HepG2 (cell line): ENCODE results near the gene TUBA4B. TPM values are rescaled to one million over a fixed set of nuclear protein-coding genes. Genes with fewer than 3 reads are reported as not detected.

Source experiments
- HINFP ChIP-seq: sonication (generic); formaldehyde crosslinking; IDR thresholded peaks from 2 replicates; pipeline ENCODE4 v1.4.0; 2020; ENCODE audit warnings: low read depth, mild to moderate bottlenecking, missing genetic modification reagents
- KAT8 ChIP-seq: IDR thresholded peaks from 2 replicates; pipeline ENCODE4 v1.6.1; 2016; ENCODE audit warnings: missing genetic modification reagents, missing compliant biosample characterization
- MAFK ChIP-seq, 2 experiments: IDR thresholded peaks in 1 of 2; conservative IDR thresholded peaks in 1 of 2; 2 replicates each; pipeline ENCODE4 v1.6.1; 2011; ENCODE audit warnings: improper control_type of control experiment in 2 of 2, low read length in 2 of 2
- NFIC ChIP-seq: IDR thresholded peaks from 2 replicates; pipeline ENCODE4 v1.6.1; 2012; ENCODE audit warnings: mild to moderate bottlenecking, low read length, inconsistent platforms
- NFKBIZ ChIP-seq: IDR thresholded peaks from 2 replicates; pipeline ENCODE4 v1.6.1; 2018; ENCODE audit warnings: missing genetic modification reagents, missing compliant biosample characterization
- PHF21A ChIP-seq: sonication (generic); formaldehyde crosslinking; IDR thresholded peaks from 2 replicates; pipeline ENCODE4 v1.5.0; 2020; ENCODE audit warnings: mild to moderate bottlenecking, missing genetic modification reagents
- RARG ChIP-seq: sonication (generic); formaldehyde crosslinking; IDR thresholded peaks from 2 replicates; pipeline ENCODE4 v1.4.0; 2020; ENCODE audit warnings: low read depth, mild to moderate bottlenecking, missing genetic modification reagents
- REPIN1 ChIP-seq: sonication (generic); formaldehyde crosslinking; IDR thresholded peaks from 2 replicates; pipeline ENCODE4 v1.8.0; 2022; ENCODE audit warnings: missing genetic modification reagents, low read depth, mild to moderate bottlenecking, borderline replicate concordance
- SNAI1 ChIP-seq: sonication (generic); formaldehyde crosslinking; IDR thresholded peaks from 2 replicates; pipeline ENCODE4 v1.5.0; 2020; ENCODE audit warnings: mild to moderate bottlenecking, missing genetic modification reagents, borderline replicate concordance
- TBP ChIP-seq: sonication (generic); formaldehyde crosslinking; IDR thresholded peaks from 2 replicates; pipeline ENCODE4 v1.5.0; 2020; ENCODE audit warnings: missing genetic modification reagents
- TCF7L2 ChIP-seq: IDR thresholded peaks from 2 replicates; pipeline ENCODE4 v1.6.1; 2011; ENCODE audit warnings: mild to moderate bottlenecking, low read depth, low read length, moderate library complexity
- TFAP4 ChIP-seq: sonication (generic); IDR thresholded peaks from 2 replicates; pipeline ENCODE4 v1.6.1; 2016; ENCODE audit warnings: low read depth, borderline replicate concordance
- THRA ChIP-seq: sonication (generic); formaldehyde crosslinking; IDR thresholded peaks from 2 replicates; pipeline ENCODE4 v1.4.0; 2020; ENCODE audit warnings: missing genetic modification reagents, borderline replicate concordance
- ZNF124 ChIP-seq: sonication (generic); formaldehyde crosslinking; IDR thresholded peaks from 2 replicates; pipeline ENCODE4 v1.4.0; 2020; ENCODE audit warnings: missing genetic modification reagents
- ZNF24 ChIP-seq: fragments of 450-650 bp; IDR thresholded peaks from 2 replicates; pipeline ENCODE4 v1.6.1; 2017; ENCODE audit warnings: antibody characterized with exemption, mild to moderate bottlenecking
- ZNF333 ChIP-seq: sonication (generic); formaldehyde crosslinking; IDR thresholded peaks from 2 replicates; pipeline ENCODE4 v1.4.0; 2020; ENCODE audit warnings: mild to moderate bottlenecking, missing genetic modification reagents, borderline replicate concordance
- ZNF33B ChIP-seq: sonication (generic); formaldehyde crosslinking; IDR thresholded peaks from 2 replicates; pipeline ENCODE4 v1.5.1; 2020; ENCODE audit warnings: mild to moderate bottlenecking, missing genetic modification reagents
- polyA plus RNA-seq, 8 experiments: library from polyadenylated mRNA; depleted of rRNA in 3 of 8; stranded (reverse) in 7 of 8; unstranded in 1 of 8; fragments of >200 nt; fragmentation: Illumina TruSeq in 4 of 8; extraction: Trizol in 4 of 8; gene quantifications; 2 replicates each; pipeline versions ENCODE4 v1.2.1 to v1.2.3, GENCODE V29; 2011 to 2016; ENCODE audit warnings: low read depth in 4 of 8, missing spikeins in 1 of 8, mixed read lengths in 1 of 8; ENCODE audit not compliant: insufficient read depth in 1 of 8
- total RNA-seq, 5 experiments: library from RNA; depleted of rRNA; stranded (reverse); fragments of >200 nt; fragmentation: Illumina TruSeq; extraction: Trizol; gene quantifications; 2 replicates each; pipeline ENCODE4 v1.2.3, GENCODE V29; 2016; ENCODE audit warnings: low read depth in 1 of 5
- TF ChIP-seq, protein P1 (sequence below): sonication (generic); formaldehyde crosslinking; IDR thresholded peaks from 2 replicates; pipeline ENCODE4 v1.8.0; 2022; ENCODE audit warnings: missing genetic modification reagents, mild to moderate bottlenecking, inconsistent platforms, borderline replicate concordance
- TF ChIP-seq, protein P2 (sequence below): sonication (generic); formaldehyde crosslinking; IDR thresholded peaks from 2 replicates; pipeline ENCODE4 v1.8.1; 2023; ENCODE audit warnings: missing genetic modification reagents, inconsistent platforms, borderline replicate concordance
- TF ChIP-seq, protein P3 (sequence below): sonication (generic); formaldehyde crosslinking; IDR thresholded peaks from 2 replicates; pipeline ENCODE4 v1.8.0; 2022; ENCODE audit warnings: mild to moderate bottlenecking, missing genetic modification reagents, moderate library complexity
- TF ChIP-seq, protein P4 (sequence below): sonication (generic); formaldehyde crosslinking; IDR thresholded peaks from 2 replicates; pipeline ENCODE4 v1.9.0; 2021; ENCODE audit warnings: missing genetic modification reagents, mild to moderate bottlenecking, borderline replicate concordance

Gene TUBA4B
- total and polyA plus RNA-seq, 2 of the 13 experiments (the other 11 are each of a cell fraction or from before 2014, with no cell fraction given): 0.18 to 0.22 TPM

DNA sequence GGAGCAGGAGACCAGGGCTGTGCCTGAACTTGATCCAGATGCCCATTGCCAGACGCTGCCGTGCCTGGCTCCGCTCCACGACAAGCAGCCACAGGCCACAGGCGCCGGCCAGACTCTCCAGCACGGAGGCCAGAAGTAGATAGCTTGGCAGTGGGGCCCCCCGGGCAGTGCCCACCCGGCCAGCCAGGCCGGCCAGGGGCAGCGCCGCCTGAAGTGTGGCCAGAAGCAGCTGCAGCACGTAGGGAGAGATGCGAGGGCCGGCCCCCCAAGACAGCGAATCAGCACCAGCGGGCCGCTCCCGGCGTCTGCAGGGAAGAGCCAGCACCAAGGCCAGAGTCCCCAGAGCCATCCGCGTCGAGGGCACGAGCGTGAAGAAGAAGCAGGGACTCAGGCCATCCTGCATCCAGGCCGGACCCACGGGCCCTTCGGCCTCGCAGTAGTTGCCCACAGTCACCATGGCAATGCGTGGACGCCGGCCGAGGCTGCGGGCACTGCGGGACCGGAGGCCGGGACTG, 34.8 kb upstream of the TUBA4B start (continued):
- TF ChIP-seq PHF21A (CRISPR knock-in tag): no peak; the same call in 1 of the 2 replicates
- no peak for TF ChIP-seq REPIN1
- no peak; the same call in 1 of the 2 replicates for TF ChIP-seq SNAI1
- no peak; the same call in 1 of the 2 replicates for TF ChIP-seq ZNF333 (CRISPR knock-in tag)
- TF ChIP-seq NFIC: no peak
- TF ChIP-seq MAFK (conservative IDR thresholded peaks at IDR 0.05 in 1 of 2, IDR thresholded peaks at IDR 0.05 in 1 of 2; ENCODE audit: low read length in 2 of 2): no peak
- TF ChIP-seq, protein P1, sequence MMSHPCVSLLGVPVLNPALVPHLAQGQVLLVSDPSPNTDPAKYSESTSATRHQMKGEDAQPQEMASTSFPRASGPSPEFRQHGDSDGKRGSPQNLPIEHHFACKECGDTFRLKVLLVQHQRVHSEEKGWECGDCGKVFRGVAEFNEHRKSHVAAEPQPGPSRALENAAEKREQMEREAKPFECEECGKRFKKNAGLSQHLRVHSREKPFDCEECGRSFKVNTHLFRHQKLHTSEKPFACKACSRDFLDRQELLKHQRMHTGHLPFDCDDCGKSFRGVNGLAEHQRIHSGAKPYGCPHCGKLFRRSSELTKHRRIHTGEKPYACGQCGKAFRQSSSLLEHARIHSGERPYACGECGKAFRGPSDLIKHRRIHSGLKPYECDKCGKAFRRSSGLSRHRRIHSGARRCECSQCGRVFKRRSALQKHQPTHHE (CRISPR knock-in tag): no peak
- TF ChIP-seq KAT8 (CRISPR knock-in tag): no peak
- no peak for TF ChIP-seq TCF7L2
- no peak for TF ChIP-seq THRA
- TF ChIP-seq TBP (CRISPR knock-in tag): peak; percentile 46; the same call in 1 of the 2 replicates
- TF ChIP-seq ZNF33B (CRISPR knock-in tag): no peak
- TF ChIP-seq ZNF24: no peak
- no peak; the same call in 1 of the 2 replicates for TF ChIP-seq NFKBIZ (CRISPR knock-in tag)
- TF ChIP-seq ZNF124 (CRISPR knock-in tag): no peak
- TF ChIP-seq HINFP (CRISPR knock-in tag): no peak
- TF ChIP-seq, protein P2, sequence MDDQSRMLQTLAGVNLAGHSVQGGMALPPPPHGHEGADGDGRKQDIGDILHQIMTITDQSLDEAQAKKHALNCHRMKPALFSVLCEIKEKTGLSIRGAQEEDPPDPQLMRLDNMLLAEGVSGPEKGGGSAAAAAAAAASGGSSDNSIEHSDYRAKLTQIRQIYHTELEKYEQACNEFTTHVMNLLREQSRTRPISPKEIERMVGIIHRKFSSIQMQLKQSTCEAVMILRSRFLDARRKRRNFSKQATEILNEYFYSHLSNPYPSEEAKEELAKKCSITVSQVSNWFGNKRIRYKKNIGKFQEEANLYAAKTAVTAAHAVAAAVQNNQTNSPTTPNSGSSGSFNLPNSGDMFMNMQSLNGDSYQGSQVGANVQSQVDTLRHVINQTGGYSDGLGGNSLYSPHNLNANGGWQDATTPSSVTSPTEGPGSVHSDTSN (CRISPR knock-in tag): peak; percentile 32; the same call in 1 of the 2 replicates
- TF ChIP-seq, protein P3, sequence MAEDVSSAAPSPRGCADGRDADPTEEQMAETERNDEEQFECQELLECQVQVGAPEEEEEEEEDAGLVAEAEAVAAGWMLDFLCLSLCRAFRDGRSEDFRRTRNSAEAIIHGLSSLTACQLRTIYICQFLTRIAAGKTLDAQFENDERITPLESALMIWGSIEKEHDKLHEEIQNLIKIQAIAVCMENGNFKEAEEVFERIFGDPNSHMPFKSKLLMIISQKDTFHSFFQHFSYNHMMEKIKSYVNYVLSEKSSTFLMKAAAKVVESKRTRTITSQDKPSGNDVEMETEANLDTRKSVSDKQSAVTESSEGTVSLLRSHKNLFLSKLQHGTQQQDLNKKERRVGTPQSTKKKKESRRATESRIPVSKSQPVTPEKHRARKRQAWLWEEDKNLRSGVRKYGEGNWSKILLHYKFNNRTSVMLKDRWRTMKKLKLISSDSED (CRISPR knock-in tag): no peak
- no peak for TF ChIP-seq TFAP4
- TF ChIP-seq RARG (CRISPR knock-in tag): no peak; the same call in 1 of the 2 replicates
- TF ChIP-seq, protein P4, sequence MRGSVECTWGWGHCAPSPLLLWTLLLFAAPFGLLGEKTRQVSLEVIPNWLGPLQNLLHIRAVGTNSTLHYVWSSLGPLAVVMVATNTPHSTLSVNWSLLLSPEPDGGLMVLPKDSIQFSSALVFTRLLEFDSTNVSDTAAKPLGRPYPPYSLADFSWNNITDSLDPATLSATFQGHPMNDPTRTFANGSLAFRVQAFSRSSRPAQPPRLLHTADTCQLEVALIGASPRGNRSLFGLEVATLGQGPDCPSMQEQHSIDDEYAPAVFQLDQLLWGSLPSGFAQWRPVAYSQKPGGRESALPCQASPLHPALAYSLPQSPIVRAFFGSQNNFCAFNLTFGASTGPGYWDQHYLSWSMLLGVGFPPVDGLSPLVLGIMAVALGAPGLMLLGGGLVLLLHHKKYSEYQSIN (CRISPR knock-in tag): 0 out of 2 replicates have a peak, but pooled peaks have one; percentile 33
